Prostate gland (tissue), 2 donors: ENCODE results near the gene RNF169. TPM values are rescaled to one million over a fixed set of nuclear protein-coding genes. Genes with fewer than 3 reads are reported as not detected.

ENCODE experiments used
- DNase-seq: peaks from one replicate; pipeline ENCODE4 v3.0.0-alpha.2; 2019; ENCODE audit warnings: low spot score
- H3K27ac ChIP-seq, 2 donors: fragments of 200-600 bp; sonication (generic); 2 replicates each; pipeline ENCODE4 v1.5.1; 2017 to 2019
- H3K27me3 ChIP-seq: fragments of 200-600 bp; sonication (generic); replicated peaks from 2 replicates; pipeline ENCODE4 v1.5.1; 2019; ENCODE audit not compliant: insufficient read depth
- H3K36me3 ChIP-seq, 2 donors: fragments of 200-600 bp; sonication (generic); 1 replicate in 1 of 2; 2 replicates in 1 of 2; pipeline versions ENCODE4 v1.5.1 to v1.8.1; 2017 to 2019
- H3K4me1 ChIP-seq: fragments of 200-600 bp; sonication (generic); replicated peaks from 2 replicates; pipeline ENCODE4 v1.5.1; 2019
- H3K4me3 ChIP-seq, 2 donors: fragments of 200-600 bp; sonication (generic); 2 replicates each; pipeline ENCODE4 v1.5.1; 2017 to 2019
- H3K9me3 ChIP-seq: fragments of 200-600 bp; sonication (generic); 2 replicates; pipeline ENCODE4 v1.5.1; 2017
- CTCF ChIP-seq, 4 experiments: fragments of 200-600 bp in 2 of 4; fragments of 450-650 bp in 2 of 4; sonication (generic) in 2 of 4; IDR thresholded peaks; 1 replicate in 3 of 4; 2 replicates in 1 of 4; pipeline ENCODE4 v1.5.1; 2016 to 2019; ENCODE audit warnings: antibody characterized with exemption in 4 of 4, mild to moderate bottlenecking in 2 of 4, moderate library complexity in 2 of 4
- POLR2A ChIP-seq: fragments of 450-650 bp; IDR thresholded peaks from one replicate; pipeline ENCODE4 v1.6.1; 2016; ENCODE audit warnings: antibody characterized with exemption, mild to moderate bottlenecking
- POLR2AphosphoS5 ChIP-seq: sonication (generic); formaldehyde crosslinking; IDR thresholded peaks from one replicate; pipeline ENCODE4 v1.6.1; 2017; ENCODE audit warnings: antibody characterized with exemption
- WGBS: methylation state at CpG from one replicate; pipeline ENCODE4 v1.1.5; 2018; 5-methylcytosine and 5-hydroxymethylcytosine counted together
- intact Hi-C: fragments of 100-400 bp; cut with DNase I; formaldehyde crosslinking; loops from one replicate; pipeline ENCODE4 v1.14.2; 2022
- total RNA-seq, 2 donors: library from RNA; depleted of rRNA; stranded (reverse); fragments of >200 nt; gene quantifications; one replicate each; pipeline ENCODE4 v1.1.0, GENCODE V29; 2016

The RNF169 gene
- total RNA-seq, 2 donors from 2014 or later = 19.7 to 21.2 TPM

- Histone ChIP-seq H3K4me1 (no peaks in the 10 kb centered on the region), H3K9me3 (no peaks in the 10 kb centered on the region), H3K36me3 (no peaks in the 10 kb centered on the region), H3K4me3 (no peak overlapping the region), H3K27ac (no peak overlapping the region), H3K27me3 (no peaks in the 10 kb centered on the region)
- 72% methylated on average over 2 of the region's 2 CpGs for WGBS
- no peak for TF ChIP-seq POLR2AphosphoS5
- TF ChIP-seq POLR2A = no peak
- intact Hi-C loops = no loop called here
- DNase-seq = no peak
These were observed 34.7 kb downstream of the RNF169 start for GRCh38 chr11:74783241-74783871.

- Histone ChIP-seq H3K27me3 (no peaks in the 10 kb centered on the region), H3K36me3 (no peaks in the 10 kb centered on the region), H3K9me3 (no peaks in the 10 kb centered on the region), H3K27ac (no peak overlapping the region), H3K4me3 (no peak overlapping the region), H3K4me1 (no peaks in the 10 kb centered on the region)
- WGBS = 52% methylated on average over 5 of the region's 5 CpGs
- no peak for DNase-seq
- intact Hi-C loops = no loop called here
- TF ChIP-seq CTCF (IDR thresholded peaks at IDR 0.05) (no peak), POLR2AphosphoS5 (no peak), POLR2A (no peak)
These were observed 35.6 kb downstream of the RNF169 start for GRCh38 chr11:74784234-74784633.

GRCh38 chr11:74784726-74785125, 36.1 kb downstream of the RNF169 start:
- WGBS = 90% methylated on average over 4 of the region's 4 CpGs
- no peak for TF ChIP-seq POLR2AphosphoS5
- TF ChIP-seq POLR2A = no peak
- no peak for TF ChIP-seq CTCF (IDR thresholded peaks at IDR 0.05)
- Histone ChIP-seq H3K4me1 (no peaks in the 10 kb centered on the region), H3K27me3 (no peaks in the 10 kb centered on the region), H3K9me3 (no peaks in the 10 kb centered on the region), H3K27ac (no peak overlapping the region), H3K36me3 (no peaks in the 10 kb centered on the region), H3K4me3 (no peak overlapping the region)
- no peak for DNase-seq
- intact Hi-C loops = no loop called here

DNA sequence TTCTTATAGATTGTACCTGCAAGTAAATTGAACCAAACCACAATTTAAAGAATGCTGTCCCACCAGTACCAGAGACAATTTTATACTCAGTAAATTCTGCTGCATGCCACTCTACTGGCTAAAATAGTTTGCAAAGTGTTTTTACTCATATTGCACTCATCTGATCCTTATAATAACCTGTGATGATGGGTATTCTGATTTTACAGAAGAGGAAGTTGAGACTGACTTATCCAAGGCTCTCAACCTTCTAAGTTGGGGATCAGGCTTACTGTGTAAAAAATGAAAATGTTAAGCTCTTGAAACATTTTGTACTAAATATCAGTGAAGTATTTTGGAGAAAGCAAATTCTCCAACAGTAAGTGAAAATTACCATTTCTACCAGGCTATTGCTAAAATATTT, 37.9 kb downstream of the RNF169 start:
- no peaks in the 10 kb centered on the region for H3K4me1 ChIP-seq
- H3K27me3 ChIP-seq = no peaks in the 10 kb centered on the region
- H3K27ac ChIP-seq = no peak overlapping the region
- H3K36me3 ChIP-seq = peaks cover 0 to 11% of the 10 kb centered on the region in 2 donors
- DNase-seq = no peak
- intact Hi-C loops = no loop called here
- no peak overlapping the region for H3K4me3 ChIP-seq
- H3K9me3 ChIP-seq = no peaks in the 10 kb centered on the region
- TF ChIP-seq POLR2A (no peak), POLR2AphosphoS5 (no peak), CTCF (IDR thresholded peaks at IDR 0.05) (no peak)

DNA sequence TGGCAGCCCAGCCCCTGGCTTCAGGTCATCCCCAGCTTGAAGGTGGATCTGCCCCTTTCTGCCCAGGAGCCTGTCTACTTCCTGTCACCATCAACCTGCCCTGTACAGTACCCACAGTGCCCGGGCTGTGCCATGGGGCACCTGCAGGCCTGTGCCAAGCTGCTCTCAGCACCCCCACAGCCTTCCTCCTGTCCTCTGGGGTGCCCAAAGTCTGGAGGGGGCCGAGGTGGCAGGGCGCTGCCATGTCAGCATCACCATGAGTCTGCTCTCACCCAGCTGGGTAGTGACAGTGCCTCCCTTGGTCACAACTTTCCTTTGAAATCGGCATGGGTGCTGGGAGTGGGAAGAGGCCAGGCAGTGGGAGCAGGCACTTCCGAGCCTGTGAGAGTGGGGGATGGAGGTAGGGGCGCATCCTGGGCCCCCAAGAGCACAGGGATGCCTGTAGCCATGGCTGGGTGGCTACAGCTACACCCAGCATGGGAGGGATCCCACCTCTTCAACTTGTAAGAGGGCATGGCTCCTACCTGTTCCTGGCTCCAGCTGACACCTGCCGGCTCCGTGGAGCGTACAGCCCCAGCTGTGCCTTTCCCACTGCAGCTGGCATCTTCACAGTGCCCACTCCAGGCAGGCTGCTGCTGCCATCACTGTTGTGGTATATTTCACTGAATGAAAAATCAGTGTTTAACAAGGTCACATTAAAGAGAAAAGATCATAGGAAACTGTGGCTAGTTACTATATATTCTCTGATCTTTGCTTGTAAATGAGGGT, 42.9 kb downstream of the RNF169 start:
- WGBS = 81% methylated on average over 6 of the region's 9 CpGs
- intact Hi-C loops = no loop called here

More for the DNA sequence above, 42.9 kb downstream of the RNF169 start:
- TF ChIP-seq POLR2A (no peak), CTCF (IDR thresholded peaks at IDR 0.05) (no peak), POLR2AphosphoS5 (no peak)
- Histone ChIP-seq H3K36me3 (peaks cover 0 to 11% of the 10 kb centered on the region in 2 donors), H3K4me1 (no peaks in the 10 kb centered on the region), H3K9me3 (no peaks in the 10 kb centered on the region), H3K27me3 (no peaks in the 10 kb centered on the region), H3K4me3 (no peak overlapping the region), H3K27ac (no peak overlapping the region)
- DNase-seq = no peak
